AG08396 (cell line): ENCODE data around the gene PRKG1.
"Not testable (repeated sequence)": the region's sequence is repeated elsewhere in the genome, so short reads cannot be mapped to it uniquely, and the experiment has no call there.

Experiments
- DNase-seq: peaks from one replicate; pipeline ENCODE4 v3.0.0; 2012; ENCODE audit warnings: low spot score, mixed read lengths

PRKG1 gene

DNA sequence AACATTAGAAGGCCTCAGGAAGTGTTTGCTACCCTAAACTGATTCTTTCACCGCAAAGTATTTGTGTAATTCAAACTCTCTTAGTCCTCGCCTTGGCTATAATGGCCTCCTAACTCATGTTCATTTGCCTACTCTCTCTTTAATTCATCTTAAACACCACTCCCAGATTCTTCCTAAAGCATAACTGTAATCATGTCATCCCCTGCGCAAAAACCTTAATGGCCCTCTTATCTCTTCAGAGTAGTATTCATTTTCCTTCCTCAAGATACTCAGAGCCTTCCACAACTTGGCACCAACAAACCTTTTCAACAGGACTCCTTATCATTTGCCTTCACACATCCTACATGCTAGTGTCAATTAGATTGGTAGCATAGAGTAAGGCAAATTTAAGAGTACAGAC, 582.2 kb downstream of the PRKG1 start:
- DNase-seq = no peak

DNA sequence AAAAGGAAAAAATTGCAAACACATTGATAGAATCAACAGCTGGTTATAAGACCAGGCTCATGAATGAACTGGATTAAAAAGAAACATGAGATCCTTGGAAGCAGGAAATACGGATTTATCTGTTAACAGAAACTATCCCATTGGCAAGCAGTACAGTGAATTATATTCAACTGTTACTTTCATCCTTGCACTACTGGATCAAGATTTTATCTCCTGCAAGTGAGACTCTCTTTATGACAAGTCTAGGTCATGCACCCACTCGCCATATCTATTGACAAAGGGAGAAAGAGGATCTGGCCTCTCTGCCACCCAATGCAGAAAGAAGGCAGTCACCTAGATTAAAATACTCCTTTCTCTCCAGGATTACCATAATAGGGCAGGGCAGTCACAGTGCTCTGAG, 583.7 kb downstream of the PRKG1 start:
- no peak for DNase-seq

DNA sequence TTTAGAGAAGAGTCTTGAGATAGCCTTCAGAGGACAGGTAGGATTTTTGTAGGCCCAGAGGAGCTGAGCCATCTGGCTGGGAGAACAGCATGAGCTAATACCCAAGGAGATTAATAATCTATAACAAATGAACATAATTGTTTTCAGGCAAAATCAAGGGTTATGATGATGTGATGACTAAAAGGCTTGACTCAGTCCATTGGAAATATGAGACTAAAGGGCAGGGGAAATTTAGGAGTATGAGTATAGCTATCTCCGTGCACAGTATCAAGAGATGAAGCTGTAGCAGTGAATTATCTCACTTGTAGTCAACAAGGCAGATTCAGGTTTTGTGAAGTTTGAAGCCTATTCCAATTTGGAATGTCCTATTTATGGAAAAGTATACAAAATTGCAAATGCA, 585.1 kb downstream of the PRKG1 start:
- DNase-seq = no peak

DNA sequence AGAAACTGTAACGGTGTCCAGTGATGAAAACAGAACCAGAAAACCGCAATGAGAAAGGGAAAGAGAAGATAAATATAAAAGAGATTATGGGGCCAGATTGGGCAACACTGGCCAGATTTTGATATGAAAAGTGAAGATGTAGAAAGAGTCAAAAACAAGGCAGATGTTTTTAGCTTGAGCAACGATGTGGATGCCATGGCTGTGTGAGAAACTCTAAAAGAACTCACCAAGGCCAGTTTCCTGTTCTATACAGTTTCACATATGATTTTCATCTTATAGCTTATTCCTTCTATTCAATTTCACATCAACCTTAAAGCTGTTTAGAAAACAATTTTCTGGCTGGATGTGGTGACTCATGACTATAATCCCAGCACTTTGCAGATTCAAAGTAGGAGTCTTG, 588.8 kb downstream of the PRKG1 start:
- DNase-seq = no peak

DNA sequence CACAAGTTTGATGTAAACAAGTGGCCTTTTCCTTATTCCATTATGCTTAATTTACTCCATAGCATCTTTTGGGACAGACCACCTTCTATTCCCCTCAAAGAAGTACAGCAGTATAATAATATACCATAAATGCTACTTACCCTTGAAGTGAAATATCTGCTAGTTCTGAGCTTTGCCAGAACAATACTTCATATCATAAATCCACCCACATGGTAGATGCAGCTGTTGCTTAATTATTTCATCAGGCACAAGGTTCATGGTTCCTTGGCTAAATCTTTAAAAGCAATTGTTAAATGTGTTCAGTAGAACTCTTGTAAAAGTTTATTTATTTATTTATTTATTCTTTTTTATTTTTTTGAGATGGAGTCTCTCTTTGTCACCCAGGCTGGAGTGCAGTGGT, 592.2 kb downstream of the PRKG1 start:
- DNase-seq = no peak

DNA sequence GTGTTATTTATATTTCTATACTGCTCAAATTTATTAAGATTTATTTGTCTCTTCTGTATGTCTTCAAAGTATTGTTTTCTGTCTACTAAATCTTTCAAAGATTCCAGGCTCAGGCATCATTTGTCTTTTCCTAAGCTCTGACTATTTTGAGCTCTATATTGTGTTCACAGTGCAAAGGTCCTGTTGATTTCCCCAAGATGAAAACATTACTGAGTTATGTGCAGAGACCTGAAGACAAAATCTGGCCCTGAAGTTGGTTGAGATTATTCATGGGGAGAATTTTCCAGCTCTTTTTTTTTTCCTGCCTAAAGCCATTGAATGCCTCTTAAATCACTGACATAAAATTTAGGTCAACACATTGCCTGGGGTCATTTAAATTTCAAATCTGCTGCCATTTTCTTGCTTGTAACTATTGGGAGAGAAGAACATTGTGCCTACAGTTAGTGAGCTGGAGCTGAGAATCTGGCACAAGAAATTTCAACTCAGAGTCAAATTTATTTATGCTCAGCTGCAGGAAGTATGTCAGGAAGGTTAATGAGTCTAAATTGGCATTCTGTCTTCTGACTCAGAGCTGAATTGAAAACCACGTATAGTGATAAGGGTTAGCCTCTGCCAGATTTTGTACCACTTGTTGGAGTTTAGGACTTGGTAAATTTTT, 593.5 kb downstream of the PRKG1 start:
- DNase-seq = no peak

- DNase-seq = no peak
These were observed 594.0 kb downstream of the PRKG1 start for GRCh38 chr10:51668336-51668689.

DNA sequence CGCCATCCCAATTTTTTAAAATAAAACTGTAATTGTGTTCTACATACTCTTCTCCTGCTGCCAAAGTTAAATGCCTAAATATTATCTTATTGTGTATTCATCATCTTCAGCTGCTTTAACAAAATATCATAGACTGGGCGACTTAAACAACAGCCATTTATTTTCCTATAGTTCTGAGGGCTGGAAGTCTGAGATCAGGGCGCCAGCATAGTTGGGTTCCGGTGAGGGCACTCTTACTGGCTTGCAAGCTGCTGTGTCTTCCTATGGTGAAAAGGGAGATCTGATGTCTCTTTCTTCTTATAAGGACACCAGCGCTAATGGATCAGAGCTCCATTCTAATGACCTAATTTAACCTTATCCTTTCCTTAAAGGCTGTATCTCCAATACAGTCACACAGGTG, 594.8 kb downstream of the PRKG1 start:
- no peak for DNase-seq

GRCh38 chr10:51672039-51672535, 597.8 kb downstream of the PRKG1 start:
- DNase-seq = no peak

DNA sequence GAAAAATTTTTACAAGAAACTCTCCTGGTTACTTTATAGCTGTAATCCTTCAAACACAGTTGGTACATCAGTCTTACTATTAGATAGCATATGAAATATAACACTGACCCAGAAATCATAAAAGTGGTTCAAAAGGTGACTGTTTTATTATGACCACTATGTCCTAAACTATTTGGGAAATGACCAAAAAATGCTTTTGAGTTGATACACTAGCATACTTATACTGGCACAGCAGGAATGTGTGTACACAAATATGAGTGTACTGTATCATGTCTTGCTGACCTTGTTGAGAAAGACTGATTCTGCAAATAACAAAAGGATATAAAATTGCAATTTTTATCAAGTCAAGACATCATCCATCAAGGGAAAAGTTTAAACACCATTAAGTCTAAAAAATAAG, 600.8 kb downstream of the PRKG1 start:
- no peak for DNase-seq

GRCh38 chr10:51679841-51680240, 605.6 kb downstream of the PRKG1 start:
- DNase-seq = no peak

- no peak for DNase-seq
These were observed 608.9 kb downstream of the PRKG1 start for GRCh38 chr10:51683031-51683691.

GRCh38 chr10:51685768-51686167, 611.5 kb downstream of the PRKG1 start:
- no peak for DNase-seq

DNA sequence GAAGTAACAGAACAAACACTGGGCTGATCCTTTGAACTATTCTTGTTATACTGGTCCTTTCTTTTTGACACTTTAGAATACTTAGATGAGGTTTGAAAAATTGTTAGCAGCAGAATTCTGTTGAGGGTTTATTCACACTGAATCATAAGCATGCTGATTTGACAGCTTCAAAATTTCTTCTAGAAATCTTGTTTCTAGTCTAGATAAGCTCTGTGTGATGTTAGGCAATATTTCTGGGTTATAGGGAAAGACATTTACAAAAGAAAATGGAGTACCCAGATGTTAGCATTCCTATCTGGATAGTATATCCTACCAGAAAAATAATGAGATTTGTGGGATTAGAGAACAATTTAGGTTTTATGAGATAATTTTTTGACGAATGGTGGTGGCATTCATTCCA, 613.0 kb downstream of the PRKG1 start:
- no peak for DNase-seq

DNA sequence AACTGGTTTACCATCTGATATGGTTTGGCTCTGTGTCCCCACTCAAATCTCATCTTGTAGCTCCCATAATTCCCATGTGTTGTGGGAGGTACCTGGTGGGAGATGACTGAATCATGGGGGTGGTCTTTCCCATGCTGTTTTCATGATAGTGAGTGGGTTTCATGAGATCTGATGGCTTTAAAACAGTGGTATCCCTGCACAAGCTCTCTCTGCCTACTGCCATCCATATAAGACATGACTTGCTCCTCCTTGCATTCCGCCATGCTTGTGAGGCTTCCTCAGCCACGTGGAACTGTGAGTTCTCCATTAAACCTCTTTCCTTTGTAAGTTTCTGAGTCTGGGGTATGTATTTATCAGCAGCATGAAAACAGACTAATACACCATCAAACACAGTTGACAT, 614.5 kb downstream of the PRKG1 start:
- DNase-seq = not testable (repeated sequence)

DNA sequence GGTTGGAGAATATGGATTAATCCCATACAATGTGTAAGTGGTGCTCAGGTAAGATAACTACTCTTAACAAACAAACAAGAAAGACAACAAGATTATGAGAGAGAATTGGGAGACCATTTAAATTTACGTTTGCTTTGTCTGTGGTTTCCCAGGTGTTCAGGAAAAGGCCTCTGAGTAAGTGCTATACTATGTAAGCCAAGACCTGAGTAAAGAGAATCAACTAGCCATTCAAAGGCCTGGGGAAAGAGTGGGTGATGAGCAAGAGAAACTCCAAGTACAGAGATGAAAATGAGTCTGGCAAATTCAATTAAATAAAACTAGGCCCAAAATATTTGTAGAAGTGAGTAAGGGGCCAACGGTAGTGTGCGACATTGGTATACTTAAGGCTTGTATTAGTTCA, 615.2 kb downstream of the PRKG1 start:
- DNase-seq = no peak

DNA sequence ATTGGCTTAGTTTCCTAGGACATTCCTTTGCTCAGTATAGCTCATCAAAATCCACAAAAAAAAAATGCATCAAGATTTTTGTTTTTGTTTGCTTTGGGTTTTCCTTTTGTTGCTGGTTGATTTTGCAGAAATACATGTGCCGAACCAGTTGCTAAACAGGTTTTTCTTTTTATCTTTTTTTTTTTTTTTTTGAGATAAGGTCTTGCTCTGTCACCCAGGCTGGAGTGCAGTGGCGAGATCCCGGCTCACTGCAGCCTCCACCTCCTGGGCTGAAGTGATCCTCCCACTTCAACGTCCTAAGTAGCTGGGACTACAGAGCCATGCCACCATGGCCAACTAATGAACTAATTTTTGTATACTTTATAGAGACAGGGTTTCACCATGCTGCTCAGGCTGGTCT, 616.8 kb downstream of the PRKG1 start:
- no peak for DNase-seq

- DNase-seq = no peak
These were observed 619.9 kb downstream of the PRKG1 start for GRCh38 chr10:51694086-51694768.

DNA sequence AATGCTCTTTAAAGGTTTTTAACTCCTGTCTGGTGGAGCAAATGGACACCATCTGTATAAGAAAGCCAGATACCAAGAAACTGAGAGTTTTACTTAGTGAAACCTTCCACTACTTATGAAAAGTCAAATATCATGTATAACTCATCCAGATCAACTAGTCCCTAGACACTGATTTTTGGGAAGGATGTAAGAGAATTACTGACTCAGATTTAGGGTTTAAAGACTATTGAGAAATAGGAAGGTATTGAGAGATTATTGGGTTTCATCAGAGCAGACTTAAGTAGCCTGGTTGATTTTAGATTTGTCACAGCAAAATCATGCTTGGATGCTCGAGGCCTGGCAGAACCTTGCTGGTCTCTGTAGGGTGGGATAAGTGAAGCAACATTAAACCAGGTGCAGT, 622.0 kb downstream of the PRKG1 start:
- DNase-seq = no peak

GRCh38 chr10:51698473-51699063, 624.3 kb downstream of the PRKG1 start:
- DNase-seq = no peak

GRCh38 chr10:51699145-51699474, 624.8 kb downstream of the PRKG1 start:
- peak; percentile 22 for DNase-seq

- DNase-seq = peak; percentile 74
These were observed 625.4 kb downstream of the PRKG1 start, which contains the start of gene CSTF2T for GRCh38 chr10:51699475-51700227. CSTF2T (minus strand) TSS chr10:51699595; CDS start chr10:51699549, 46 bp downstream.
